Measurements from ENCODE around the gene KCNQ5. TPM values are rescaled to one million over a fixed set of nuclear protein-coding genes. Genes with fewer than 3 reads are reported as not detected.

Gene KCNQ5
- total and polyA plus RNA-seq, 8 donors, result 1.7 to 4.5 (median 2.5) TPM

- DNase-seq, result no peak
- H3K27me3 ChIP-seq, result no peaks in the 10 kb centered on the region
- no peak for ATAC-seq
- H3K9me3 ChIP-seq, result no peaks in the 10 kb centered on the region
- no peaks in the 10 kb centered on the region for H3K4me1 ChIP-seq
- H3K27ac ChIP-seq, result no peak overlapping the region
- TF ChIP-seq CTCF (IDR thresholded peaks at IDR 0.05), result no peak
- H3K36me3 ChIP-seq, result no peaks in the 10 kb centered on the region
- no peak overlapping the region for H3K4me3 ChIP-seq
- intact Hi-C loops (cut with DNase I), result no loop called here
Measured at GRCh38 chr6:72733045-72733444, 111.2 kb downstream of the KCNQ5 start.

DNA sequence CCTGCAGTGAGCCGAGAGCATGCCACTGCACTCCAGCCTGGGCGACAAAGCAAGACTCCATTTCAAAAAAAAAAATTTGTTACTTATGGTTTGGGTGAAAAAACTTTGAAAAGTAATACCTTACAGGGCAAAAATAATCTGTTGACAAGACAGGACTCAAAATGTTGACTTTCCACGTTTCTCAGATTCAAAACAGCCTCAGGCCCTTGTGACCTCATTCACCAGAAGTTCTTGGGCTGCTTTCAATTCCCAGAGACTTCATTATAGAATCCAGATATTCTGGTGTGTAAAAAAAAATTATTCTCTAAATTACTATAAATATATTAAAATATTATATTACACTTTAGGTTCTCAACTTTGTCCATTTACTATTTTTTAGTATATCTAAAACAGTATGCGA, 116.2 kb downstream of the KCNQ5 start:
- ATAC-seq, result no peak

DNA sequence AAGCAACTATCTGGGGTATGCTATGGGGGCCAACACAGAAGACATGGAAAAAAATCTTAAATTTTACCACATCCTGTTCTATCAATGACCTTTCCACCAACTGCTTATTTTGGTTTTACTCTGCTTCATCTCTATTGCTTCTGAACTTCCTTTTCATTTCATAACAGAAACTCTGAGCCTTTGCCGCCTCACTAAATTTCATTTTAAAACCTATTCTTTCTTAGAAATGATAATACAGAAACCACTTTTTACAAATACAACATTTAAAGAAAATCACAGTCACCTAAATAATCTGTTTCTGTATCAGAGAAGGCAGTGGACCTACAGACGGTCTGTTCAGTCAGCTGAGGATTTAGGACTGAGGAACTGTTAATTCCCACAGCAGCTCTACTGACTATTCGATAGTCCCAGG, 117.5 kb downstream of the KCNQ5 start:
- Histone ChIP-seq H3K4me3 (no peak overlapping the region), H3K4me1 (no peaks in the 10 kb centered on the region), H3K9me3 (no peaks in the 10 kb centered on the region), H3K36me3 (no peaks in the 10 kb centered on the region), H3K27ac (no peak overlapping the region), H3K27me3 (no peaks in the 10 kb centered on the region)
- TF ChIP-seq CTCF (IDR thresholded peaks at IDR 0.05), result no peak
- ATAC-seq (no peak), DNase-seq (no peak)
- intact Hi-C loops (cut with DNase I), result no loop called here

More for the DNA sequence above, 116.2 kb downstream of the KCNQ5 start:
- TF ChIP-seq CTCF (IDR thresholded peaks at IDR 0.05), result no peak
- Histone ChIP-seq H3K4me3 (no peak overlapping the region), H3K27ac (no peak overlapping the region), H3K4me1 (no peaks in the 10 kb centered on the region), H3K27me3 (no peaks in the 10 kb centered on the region), H3K36me3 (no peaks in the 10 kb centered on the region), H3K9me3 (no peaks in the 10 kb centered on the region)
- DNase-seq, result no peak
- intact Hi-C loops (cut with DNase I), result no loop called here

- intact Hi-C loops (cut with DNase I), result no loop called here
- ATAC-seq, result no peak
Measured at GRCh38 chr6:72740135-72740534, 118.3 kb downstream of the KCNQ5 start.

GRCh38 chr6:72741083-72741482, 119.2 kb downstream of the KCNQ5 start:
- intact Hi-C loops (cut with DNase I), result no loop called here
- H3K27ac ChIP-seq, result no peak overlapping the region
- H3K9me3 ChIP-seq, result no peaks in the 10 kb centered on the region
- ATAC-seq (no peak), DNase-seq (no peak)
- no peak for TF ChIP-seq CTCF (IDR thresholded peaks at IDR 0.05)
- no peaks in the 10 kb centered on the region for H3K4me1 ChIP-seq
- H3K27me3 ChIP-seq, result no peaks in the 10 kb centered on the region
- peaks cover 0 to 3% of the 10 kb centered on the region in 2 donors for H3K36me3 ChIP-seq
- H3K4me3 ChIP-seq, result no peak overlapping the region

More at GRCh38 chr6:72740135-72740534, 118.3 kb downstream of the KCNQ5 start:
- no peak for TF ChIP-seq CTCF (IDR thresholded peaks at IDR 0.05)
- Histone ChIP-seq H3K27ac (no peak overlapping the region), H3K36me3 (peaks cover 0 to 2% of the 10 kb centered on the region in 2 donors), H3K27me3 (no peaks in the 10 kb centered on the region), H3K9me3 (no peaks in the 10 kb centered on the region), H3K4me1 (no peaks in the 10 kb centered on the region), H3K4me3 (no peak overlapping the region)
- DNase-seq, result no peak

Measured in left lung (tissue), 10 donors.